Lower leg skin (tissue), 3 donors: Measurements from ENCODE around the gene CTTNBP2.

Experiments
- POLR2A ChIP-seq, 2 donors: fragments of 450-650 bp; IDR thresholded peaks; one replicate each; pipeline ENCODE4 v1.6.1; 2016 to 2017; ENCODE audit warnings: antibody characterized with exemption in 2 of 2, mild to moderate bottlenecking in 1 of 2, moderate library complexity in 1 of 2
- TF ChIP-seq, protein P1 (sequence below), 3 donors: fragments of 450-650 bp; IDR thresholded peaks; one replicate each; pipeline ENCODE4 v1.5.1; 2016; ENCODE audit warnings: antibody characterized with exemption in 3 of 3, mild to moderate bottlenecking in 3 of 3, moderate library complexity in 2 of 3

DNA sequence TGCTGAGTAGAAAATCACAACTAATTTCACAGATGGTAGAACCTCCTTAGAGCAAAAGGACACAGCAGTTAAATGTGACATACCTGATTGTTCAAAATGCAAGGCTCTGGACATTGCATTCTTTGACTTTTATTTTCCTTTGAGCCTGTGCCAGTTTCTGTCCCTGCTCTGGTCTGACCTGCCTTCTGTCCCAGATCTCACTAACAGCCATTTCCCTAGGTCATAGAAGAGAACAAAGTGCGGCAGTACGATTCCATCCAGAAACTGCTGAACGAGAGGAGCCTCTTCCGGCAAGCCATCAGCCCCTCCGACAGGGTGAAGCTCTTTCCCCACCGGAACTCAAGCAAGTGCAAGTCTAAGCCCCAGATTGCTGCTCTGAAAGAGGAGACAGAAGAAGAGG lies 206.6 kb downstream of the CTTNBP2 start:
- TF ChIP-seq, protein P1, sequence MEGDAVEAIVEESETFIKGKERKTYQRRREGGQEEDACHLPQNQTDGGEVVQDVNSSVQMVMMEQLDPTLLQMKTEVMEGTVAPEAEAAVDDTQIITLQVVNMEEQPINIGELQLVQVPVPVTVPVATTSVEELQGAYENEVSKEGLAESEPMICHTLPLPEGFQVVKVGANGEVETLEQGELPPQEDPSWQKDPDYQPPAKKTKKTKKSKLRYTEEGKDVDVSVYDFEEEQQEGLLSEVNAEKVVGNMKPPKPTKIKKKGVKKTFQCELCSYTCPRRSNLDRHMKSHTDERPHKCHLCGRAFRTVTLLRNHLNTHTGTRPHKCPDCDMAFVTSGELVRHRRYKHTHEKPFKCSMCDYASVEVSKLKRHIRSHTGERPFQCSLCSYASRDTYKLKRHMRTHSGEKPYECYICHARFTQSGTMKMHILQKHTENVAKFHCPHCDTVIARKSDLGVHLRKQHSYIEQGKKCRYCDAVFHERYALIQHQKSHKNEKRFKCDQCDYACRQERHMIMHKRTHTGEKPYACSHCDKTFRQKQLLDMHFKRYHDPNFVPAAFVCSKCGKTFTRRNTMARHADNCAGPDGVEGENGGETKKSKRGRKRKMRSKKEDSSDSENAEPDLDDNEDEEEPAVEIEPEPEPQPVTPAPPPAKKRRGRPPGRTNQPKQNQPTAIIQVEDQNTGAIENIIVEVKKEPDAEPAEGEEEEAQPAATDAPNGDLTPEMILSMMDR (IDR thresholded peaks at IDR 0.05): no peak
- no peak for TF ChIP-seq POLR2A (IDR thresholded peaks at IDR 0.05)
